AG09309 (cell line): ENCODE results near the gene PPIE.

Experiments used
- DNase-seq: peaks from one replicate; pipeline ENCODE4 v3.0.0-alpha.2; 2010; ENCODE audit warnings: low read depth
- H3K4me3 ChIP-seq: 2 replicates; pipeline ENCODE4 v1.5.1; 2011; ENCODE audit warnings: mild to moderate bottlenecking, low read depth, low read length, moderate library complexity; ENCODE audit not compliant: control insufficient read depth
- TF ChIP-seq, protein P1 (sequence below): IDR thresholded peaks from 2 replicates; pipeline ENCODE4 v1.5.1; 2011; ENCODE audit warnings: mild to moderate bottlenecking, low read depth, low read length, inconsistent platforms; ENCODE audit not compliant: insufficient read depth, control insufficient read depth; ENCODE audit errors: missing control alignments

The PPIE gene

DNA sequence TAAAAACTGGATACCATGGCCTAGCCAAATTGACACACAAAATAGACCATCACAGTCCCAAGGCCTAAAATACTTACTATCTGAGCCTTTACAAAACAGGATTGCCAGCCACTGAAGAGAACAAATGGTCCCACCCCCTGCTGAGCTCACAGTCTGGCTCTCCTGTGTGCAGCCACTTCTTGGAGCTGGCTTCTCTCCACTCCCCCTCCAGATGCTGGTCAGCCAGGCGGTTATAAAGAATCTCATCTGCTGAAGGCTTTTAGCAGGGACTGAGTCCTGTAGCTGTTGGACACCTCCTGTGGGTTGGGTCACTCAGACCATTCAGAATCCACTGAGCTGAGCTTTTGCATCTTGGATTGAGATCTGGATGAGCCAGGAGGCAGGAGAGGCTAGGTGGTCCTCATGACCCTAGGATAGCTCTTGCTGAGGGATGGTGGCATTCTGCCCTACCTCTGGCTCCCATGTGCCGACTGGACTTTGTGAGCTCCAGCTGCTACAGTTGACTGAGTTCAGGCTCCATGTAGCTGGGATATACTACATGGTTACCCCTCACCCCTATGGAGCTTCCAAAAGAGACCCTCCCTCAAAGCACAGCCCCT, 16.3 kb downstream of the PPIE start:
- no peak for DNase-seq
- no peak overlapping the region for H3K4me3 ChIP-seq
- TF ChIP-seq, protein P1, sequence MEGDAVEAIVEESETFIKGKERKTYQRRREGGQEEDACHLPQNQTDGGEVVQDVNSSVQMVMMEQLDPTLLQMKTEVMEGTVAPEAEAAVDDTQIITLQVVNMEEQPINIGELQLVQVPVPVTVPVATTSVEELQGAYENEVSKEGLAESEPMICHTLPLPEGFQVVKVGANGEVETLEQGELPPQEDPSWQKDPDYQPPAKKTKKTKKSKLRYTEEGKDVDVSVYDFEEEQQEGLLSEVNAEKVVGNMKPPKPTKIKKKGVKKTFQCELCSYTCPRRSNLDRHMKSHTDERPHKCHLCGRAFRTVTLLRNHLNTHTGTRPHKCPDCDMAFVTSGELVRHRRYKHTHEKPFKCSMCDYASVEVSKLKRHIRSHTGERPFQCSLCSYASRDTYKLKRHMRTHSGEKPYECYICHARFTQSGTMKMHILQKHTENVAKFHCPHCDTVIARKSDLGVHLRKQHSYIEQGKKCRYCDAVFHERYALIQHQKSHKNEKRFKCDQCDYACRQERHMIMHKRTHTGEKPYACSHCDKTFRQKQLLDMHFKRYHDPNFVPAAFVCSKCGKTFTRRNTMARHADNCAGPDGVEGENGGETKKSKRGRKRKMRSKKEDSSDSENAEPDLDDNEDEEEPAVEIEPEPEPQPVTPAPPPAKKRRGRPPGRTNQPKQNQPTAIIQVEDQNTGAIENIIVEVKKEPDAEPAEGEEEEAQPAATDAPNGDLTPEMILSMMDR, result no peak

DNA sequence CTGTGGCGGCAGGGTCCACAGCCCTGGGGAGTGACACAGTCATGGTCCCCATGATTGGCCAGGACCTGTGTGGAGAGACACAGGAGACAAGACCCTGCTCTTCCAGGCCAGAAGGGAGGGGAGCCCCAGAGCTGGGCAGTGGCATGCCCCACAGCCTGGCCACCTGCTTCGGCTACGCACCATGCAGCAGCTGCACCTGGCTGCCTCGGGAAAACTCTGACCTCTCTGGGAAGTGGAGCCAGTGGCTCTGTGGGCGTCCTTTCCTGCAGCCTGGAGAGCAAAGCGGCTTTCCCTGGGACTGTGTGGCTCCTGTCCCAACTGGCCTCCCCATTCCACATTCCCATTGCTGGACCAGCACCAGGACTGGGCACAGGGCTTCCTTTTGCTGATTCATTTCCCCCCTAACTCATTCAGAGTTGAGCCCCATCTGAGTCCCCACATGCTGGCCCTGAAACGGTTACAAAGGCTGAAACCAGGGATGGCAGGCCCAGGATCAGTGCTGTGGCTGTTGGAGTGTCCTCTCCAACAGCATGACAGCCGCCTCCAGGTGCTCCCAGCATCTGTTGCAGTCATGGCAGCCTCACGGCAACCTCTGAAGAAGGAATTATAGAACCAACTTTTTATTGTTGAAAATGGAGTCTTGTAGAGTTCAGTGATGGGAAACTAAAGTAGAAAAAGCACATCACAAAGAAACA, 17.4 kb downstream of the PPIE start:
- no peak overlapping the region for H3K4me3 ChIP-seq
- no peak for DNase-seq
- TF ChIP-seq, protein P1, result no peak

DNA sequence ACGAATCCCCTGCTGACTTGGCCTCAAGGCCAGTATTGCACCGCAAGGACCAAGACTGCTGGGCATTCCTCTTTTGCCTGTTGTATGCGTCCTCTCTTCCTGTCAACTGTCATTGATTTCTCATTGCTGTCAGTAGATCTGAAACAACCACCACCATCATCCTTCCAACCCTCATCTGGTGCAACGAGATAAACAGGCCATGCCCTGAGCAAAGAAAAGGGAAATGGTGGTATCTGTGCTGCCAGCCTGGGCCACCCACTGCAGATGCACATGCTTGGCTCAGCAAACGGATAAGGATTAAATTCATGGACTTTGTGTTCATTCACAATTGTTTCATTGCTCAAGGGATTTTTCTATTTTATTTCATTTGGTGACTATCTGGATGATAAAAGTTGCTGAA, 18.8 kb downstream of the PPIE start:
- DNase-seq, result no peak
- H3K4me3 ChIP-seq, result no peak overlapping the region
- TF ChIP-seq, protein P1, result no peak

DNA sequence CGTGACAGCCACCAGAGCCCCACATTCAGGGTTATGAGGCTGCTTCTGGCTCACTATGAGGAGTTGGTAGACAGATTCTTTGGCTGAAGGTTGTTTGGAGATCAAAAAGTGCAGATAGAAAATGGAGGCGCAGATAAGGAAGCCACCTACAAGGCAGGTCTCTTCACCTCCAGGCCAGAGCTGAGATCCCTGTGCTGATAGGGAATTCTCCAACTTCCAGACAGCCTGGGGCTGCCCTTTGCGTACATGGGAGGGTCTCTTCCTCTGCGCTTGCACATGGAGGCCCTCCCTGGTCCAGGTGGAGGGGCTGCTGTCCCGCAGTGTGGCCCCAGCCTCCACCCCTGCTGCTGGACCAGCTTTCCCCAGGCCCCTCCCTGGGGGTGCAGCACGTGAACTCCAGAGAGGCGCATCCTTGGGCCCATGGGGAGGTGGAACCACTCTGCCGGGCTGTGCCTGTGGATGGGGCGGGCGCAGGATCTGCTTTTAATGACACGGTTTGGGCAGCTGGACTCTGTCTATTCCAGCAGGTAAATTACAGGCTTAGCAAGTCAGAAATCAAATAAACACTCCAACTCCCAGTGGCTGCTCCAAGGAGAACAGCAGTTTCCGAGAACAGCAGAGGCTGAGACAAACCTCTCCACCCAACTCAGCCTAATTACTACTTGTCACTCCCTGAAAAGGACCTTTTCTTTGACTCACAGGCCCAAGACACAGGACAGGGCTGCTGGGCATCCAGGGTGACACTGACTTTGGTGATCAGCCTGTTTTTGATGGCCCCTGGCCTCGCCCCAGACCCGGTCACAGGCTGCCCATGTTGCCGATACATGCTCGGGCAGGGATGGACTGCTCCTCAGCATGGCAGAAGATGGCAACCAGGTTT, 20.1 kb downstream of the PPIE start:
- TF ChIP-seq, protein P1, result no peak
- H3K4me3 ChIP-seq, result no peak overlapping the region
- DNase-seq, result no peak

DNA sequence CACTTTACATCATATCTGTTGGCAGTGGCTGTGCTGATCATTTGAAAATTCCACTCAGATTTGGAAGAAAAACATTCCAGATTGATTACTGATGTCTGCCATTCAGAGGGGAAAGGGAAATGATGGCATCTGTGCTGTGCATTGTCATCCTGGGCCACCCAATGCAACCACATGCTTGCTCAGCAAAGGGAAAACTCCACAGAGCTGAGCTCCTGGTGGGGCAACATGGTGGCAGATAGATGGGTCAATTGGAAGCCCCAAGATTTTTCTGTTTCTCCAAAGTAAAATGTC, 20.7 kb downstream of the PPIE start:
- H3K4me3 ChIP-seq, result no peak overlapping the region
- DNase-seq, result no peak
- TF ChIP-seq, protein P1, result no peak

DNA sequence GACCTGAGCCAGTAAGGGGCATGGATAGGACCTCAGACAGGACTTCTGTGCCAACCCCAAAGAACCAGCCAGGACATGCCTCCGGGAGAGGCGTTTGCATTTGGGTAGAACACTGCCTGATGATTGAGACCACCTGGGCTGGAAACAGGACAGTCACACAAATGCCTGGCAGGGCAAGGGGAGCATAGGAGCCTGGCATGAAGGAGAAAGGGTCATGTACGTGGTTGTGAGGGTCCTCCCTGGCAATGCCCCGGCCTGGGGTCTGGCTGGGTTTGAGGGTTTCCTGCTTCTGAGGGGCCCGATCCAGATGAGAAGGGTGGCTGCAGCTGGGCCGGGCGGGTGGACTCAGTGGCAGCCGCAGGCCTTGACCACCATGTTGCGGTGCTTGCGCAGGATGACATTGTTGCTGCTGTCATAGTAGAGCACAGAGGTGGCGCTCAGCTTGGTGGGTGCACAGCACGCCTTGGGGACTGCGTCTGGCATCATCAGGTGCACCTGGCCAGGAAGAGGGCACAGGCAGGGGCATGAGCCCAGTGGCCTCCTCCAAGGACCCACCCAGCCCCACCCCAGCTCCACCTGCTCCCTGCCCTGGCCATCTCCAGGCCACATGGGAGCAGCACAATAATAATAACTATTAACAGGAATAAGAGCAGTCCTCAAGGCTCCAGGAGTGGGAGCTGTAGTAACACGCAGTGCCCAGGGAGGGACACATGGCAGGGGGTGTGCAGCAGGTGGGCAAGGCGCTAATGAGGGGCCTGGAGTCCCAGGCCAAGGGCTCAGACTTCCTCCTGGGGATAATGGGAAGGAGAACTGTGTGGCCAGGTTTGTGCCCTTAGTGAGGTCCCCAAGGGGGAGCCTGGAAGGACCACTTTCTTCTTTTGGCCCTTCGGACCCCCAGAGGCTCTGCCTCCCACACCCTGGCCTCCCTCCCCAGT, 21.7 kb downstream of the PPIE start:
- H3K4me3 ChIP-seq, result no peak overlapping the region
- TF ChIP-seq, protein P1, result no peak
- no peak for DNase-seq
